H1 (cell line): ENCODE measurements around the gene OSBPL3. TPM values are rescaled to one million over a fixed set of nuclear protein-coding genes. Genes with fewer than 3 reads are reported as not detected.

Experiments
- E2F6 ChIP-seq: IDR thresholded peaks from 2 replicates; pipeline ENCODE4 v1.6.1; 2012; ENCODE audit warnings: inconsistent platforms
- GABPA ChIP-seq: IDR thresholded peaks from 2 replicates; pipeline ENCODE4 v1.6.1; 2011; ENCODE audit warnings: mild to moderate bottlenecking, low read length, moderate library complexity, borderline replicate concordance; ENCODE audit not compliant: insufficient read depth
- SUZ12 ChIP-seq: fragments of 200-600 bp; sonication (generic); IDR thresholded peaks from 2 replicates; pipeline ENCODE4 v1.6.1; 2012; ENCODE audit warnings: mild to moderate bottlenecking, inconsistent platforms, low read length, moderate library complexity, mixed read lengths
- polyA plus RNA-seq, 7 experiments: library from polyadenylated mRNA; depleted of rRNA in 3 of 7; stranded (reverse) in 5 of 7; unstranded in 2 of 7; fragments of >200 nt in 5 of 7; fragments of 200-250 nt in 2 of 7; gene quantifications; 1 replicate in 5 of 7; 2 replicates in 1 of 7; 4 replicates in 1 of 7; pipeline versions ENCODE4 v1.2.1 to v1.2.3, GENCODE V29; 2011 to 2013; ENCODE audit warnings: missing spikeins in 2 of 7, mixed read lengths in 2 of 7
- total RNA-seq: library from RNA; stranded (reverse); fragmentation: NEBNext Ultra II Directional; extraction: Animal tissue kit (Norgen Biotek cat#: 25700); gene quantifications from 2 replicates; pipeline ENCODE4 v1.2.1, GENCODE V29; 2021

Gene OSBPL3
- total and polyA plus RNA-seq, 2 of the 8 experiments (the other 6 are each of a cell fraction or from before 2014, with no cell fraction given) = 2.8 to 13.9 TPM

- TF ChIP-seq E2F6 = peak; percentile 36; the same call in 1 of the 2 replicates
- peak; percentile 69 for TF ChIP-seq SUZ12
- TF ChIP-seq GABPA = no peak
Measured at GRCh38 chr7:24981171-24981951, 1.4 kb upstream of the OSBPL3 start (continued).
